SIG-M5 treated with dmso at 0.1 percent for 504 hours (cell line): Measurements from ENCODE around the gene ZDHHC18.
"Not testable (repeated sequence)": the region's sequence is repeated elsewhere in the genome, so short reads cannot be mapped to it uniquely, and the experiment has no call there.

ENCODE experiments used
- DNase-seq: peaks from one replicate; lab custom pipeline; 2025; ENCODE audit not compliant: unreplicated experiment; lab: John Stamatoyannopoulos, UW

The ZDHHC18 gene

DNA sequence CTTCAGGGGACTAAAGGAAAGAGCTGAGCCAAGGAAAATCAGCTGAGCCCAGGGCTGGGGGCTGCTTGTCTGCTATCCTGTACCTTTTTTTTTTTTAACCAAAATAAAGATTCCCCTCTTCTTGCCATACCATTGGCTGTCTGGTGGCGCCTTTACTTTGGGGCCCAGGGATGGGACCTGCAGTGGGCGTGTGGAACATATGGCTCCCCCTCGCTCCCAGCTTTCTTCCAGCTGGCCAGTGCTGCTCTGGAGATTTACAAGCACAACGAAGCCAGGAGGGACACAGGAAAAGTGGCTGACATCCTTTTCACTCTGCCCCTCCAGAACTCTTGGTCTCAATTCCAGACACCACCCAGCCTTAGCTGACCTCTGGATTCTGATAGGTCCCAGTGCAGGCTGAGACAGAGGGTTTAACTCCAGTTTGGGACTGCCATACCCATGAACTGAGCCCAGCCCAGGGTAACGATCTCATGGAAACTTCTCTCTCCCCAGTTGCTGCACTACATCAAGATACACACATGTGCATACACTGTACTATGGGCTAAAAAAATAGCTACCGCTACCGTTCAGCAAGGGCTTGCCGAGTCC lies 31.1 kb downstream of the ZDHHC18 start:
- DNase-seq, result no peak

DNA sequence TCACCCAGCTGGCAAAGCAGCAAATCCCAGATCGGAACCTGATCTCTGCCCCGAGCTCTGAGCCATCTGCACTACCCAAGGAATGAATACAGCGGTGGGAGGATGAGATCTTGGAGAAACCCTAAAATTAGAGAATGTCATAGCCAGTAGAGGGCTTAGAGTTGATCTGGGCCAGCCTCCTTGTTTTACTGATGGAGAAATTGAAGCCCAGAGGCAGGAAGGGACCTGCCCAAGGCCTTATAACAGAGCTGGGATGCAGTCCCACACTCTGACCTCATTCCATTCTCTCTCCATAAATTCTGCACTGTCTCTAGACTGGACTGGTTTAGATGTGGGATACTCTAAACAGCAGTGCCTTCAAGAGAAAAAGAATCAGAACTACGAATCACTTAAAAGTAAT lies 31.7 kb downstream of the ZDHHC18 start:
- no peak for DNase-seq

DNA sequence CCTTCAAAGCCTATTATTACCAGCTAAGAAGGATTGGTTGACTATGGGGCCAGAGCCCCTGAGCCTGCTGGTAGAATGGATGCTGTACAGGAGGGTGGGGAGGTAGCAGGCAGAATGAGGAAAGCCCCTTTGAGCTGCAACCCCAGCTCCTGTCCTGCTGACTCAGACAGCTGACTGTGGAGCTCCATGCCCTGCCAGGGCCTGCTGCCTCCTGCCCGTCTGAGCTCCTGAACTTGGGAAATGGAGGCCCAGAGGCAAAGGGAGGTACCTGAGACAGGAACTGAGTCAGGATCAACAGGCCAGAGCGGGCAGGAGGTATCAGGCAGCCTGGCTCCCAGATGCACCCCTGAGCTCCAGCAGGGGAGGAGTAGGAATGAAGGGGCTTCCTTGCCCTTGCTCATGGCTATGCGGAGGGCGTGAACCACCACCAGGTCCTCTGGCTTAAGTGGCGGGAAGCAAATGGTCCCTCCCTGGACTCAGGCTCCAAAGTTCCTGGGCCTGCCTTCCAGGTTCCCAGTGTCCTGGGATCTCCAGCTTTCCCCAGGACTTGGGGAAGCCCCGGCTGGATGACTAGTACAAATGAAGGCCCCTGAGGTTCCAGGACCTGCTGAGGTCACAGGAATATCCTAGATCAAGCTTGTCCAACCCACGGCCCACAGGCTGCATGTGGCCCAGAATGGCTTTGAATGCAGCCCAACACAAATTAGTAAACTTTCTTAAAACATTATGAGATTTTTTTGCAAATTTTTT lies 32.6 kb downstream of the ZDHHC18 start:
- no peak for DNase-seq

DNA sequence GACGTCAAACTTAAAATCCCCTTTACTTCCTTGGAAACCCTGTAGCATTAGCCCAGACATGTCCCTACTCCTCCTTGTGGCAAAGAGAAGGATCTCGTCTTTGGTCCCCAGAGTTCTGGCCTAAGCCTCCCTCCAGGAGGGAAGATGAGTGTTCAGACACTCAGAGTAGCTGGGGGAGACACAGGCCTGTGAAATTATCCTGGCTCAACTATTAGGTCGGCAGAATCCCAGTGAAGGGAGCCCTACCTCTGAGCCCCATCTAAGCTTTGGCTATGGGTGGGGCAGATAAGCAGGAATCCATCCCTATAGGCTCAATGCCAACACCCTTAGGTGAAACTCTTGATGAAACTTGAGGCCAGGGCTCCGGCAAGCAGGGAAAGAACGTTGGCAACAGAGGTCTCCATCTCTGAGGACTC lies 34.8 kb downstream of the ZDHHC18 start:
- DNase-seq, result no peak

DNA sequence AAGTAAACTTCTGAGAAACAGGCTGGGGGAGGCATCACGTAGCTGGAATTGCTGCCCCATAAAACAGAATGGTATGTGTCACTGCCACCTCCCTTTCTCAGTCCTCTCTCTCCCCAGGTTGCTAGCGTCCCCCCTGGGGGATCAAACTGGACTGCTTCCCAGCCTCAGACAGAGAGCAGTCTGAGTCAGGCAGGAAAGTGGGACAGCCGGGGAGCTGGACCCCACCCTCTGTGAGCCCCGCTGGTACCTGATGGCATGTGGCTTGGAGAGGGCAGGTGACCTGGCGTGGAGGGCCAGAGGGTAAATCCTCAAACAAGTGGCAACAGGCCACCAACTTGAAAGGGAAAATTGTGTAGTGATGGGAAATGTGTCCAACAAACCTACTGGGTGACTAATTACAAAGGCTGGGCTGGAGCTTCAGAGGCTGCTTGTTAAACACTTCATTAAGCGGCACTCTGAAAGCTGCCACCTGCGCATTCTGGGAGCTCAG lies 35.4 kb downstream of the ZDHHC18 start:
- no peak for DNase-seq

DNA sequence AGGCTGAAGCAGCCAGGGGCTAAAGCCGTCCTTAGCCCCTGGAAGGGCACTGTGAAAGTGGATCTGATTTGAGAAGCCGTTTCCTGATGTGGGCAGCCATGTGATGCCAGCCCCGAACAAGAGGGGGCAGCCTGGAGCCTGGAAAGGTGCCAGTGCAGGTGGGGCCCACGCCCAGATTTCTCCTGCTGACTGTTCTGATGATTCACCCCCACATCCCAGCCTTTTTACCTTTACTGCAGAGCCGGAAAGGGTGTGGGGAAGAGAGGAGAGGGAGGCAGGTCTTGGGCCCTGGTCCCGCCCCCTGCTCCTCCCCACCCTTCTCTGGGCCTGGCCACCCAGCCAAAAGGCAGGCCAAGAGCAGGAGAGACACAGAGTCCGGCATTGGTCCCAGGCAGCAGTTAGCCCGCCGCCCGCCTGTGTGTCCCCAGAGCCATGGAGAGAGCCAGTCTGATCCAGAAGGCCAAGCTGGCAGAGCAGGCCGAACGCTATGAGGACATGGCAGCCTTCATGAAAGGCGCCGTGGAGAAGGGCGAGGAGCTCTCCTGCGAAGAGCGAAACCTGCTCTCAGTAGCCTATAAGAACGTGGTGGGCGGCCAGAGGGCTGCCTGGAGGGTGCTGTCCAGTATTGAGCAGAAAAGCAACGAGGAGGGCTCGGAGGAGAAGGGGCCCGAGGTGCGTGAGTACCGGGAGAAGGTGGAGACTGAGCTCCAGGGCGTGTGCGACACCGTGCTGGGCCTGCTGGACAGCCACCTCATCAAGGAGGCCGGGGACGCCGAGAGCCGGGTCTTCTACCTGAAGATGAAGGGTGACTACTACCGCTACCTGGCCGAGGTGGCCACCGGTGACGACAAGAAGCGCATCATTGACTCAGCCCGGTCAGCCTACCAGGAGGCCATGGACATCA lies 36.5 kb downstream of the ZDHHC18 start, which contains the start of gene SFN:
SFN (plus strand) TSS at position 369 of the 904 bp plus-strand sequence; CDS start at position 433, 64 bp downstream.
- peak; percentile 47 for DNase-seq

DNA sequence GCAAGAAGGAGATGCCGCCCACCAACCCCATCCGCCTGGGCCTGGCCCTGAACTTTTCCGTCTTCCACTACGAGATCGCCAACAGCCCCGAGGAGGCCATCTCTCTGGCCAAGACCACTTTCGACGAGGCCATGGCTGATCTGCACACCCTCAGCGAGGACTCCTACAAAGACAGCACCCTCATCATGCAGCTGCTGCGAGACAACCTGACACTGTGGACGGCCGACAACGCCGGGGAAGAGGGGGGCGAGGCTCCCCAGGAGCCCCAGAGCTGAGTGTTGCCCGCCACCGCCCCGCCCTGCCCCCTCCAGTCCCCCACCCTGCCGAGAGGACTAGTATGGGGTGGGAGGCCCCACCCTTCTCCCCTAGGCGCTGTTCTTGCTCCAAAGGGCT lies 37.2 kb downstream of the ZDHHC18 start:
- no peak for DNase-seq

DNA sequence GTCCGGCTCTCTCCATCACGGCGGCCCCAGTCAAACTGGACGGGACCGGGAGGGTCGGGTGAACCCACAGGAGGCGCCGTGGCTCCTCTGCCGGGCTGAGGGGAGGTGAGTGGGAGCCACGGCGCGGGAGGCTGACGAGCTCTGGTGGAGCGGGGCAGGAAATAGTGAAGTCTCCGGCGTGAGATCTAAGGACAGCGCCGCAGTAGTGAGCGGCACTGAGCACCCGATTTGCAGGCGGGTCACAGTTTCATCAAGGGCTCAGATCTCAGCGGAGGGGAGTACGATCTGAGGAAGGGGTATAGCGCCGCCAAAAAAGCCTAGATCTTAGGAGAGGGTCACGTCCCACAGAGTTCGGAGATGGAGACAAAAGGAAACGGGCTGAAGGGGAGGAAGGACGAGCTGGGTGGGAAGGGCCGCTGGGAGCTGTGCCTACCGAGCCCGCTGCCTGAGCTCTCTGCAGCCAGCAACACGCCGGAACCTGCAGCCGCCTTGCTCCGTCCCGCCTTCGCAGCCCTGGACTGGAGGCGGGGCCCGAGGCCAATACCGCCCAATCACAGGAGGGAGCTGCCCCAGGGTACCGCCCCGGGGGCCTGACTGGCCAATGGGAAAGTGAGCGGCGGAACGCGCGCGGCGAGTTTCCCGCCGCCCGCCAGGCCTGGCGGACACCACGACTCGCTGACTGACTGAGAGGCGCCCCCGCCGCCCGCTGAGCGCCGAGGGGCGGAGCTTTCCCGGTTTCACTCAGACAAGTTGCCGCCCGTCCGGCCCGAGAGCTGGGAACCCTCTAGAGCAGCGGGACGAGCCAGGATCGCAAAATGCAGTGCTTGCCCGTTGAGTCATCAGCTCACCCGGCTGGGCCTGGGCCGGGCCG lies 38.4 kb downstream of the ZDHHC18 start:
- DNase-seq, result peak; percentile 95

DNA sequence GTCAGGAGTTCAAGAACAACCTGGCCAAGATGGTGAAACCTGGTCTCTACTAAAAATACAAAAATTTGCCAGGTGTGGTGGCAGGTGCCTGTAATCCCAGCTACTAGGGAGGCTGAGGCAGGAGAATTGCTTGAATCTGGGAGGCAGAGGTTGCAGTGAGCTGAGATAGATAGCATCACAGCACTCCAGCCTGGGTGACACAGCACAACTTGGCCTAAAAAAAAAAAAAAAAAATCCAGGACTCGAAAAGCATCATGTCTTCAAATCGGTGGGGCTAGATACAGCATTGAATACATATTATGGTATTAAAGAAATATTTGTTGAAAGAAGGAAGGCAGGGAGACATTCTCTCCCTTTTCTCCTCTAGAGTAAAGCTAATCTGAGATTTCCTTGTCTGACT lies 46.6 kb downstream of the ZDHHC18 start:
- not testable (repeated sequence) for DNase-seq

DNA sequence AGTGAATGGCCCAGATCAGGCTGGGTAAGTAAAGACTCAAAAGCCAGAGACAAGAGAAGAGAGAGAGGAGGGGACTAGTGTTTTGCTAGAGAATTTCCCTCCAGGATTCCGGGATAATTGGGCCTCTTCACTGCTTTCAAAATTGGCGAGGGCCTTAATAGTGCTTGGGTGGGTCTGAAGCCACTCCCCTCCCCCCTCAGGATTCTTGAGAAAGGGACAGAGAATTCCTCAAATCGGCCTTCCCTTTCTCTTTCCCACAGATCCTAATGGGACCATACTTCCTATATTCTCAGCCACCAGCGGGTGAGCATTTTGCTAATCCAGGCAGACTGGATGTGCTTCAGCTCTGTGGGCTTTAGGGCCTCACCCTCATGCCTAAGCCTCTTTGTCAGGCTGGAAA lies 48.4 kb downstream of the ZDHHC18 start:
- DNase-seq, result no peak

DNA sequence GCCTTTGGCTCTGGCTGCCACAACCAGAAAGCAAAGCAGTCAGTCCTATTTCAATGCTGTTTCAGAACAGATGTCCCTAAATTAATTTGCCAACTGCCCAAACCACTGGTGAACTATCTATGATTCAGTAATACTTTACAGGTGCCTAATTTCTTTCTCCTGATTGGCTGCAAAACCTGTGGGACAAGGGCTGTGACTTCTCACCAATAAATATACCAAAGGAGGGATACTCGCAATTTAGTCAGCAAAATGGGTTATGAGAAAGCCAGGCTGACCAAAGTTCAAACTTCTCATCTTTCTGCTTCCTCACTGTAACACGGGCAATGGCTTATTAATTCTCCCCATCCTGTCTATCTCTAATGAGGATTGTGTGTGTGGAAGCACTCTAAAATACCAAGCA lies 50.8 kb downstream of the ZDHHC18 start:
- DNase-seq, result no peak

DNA sequence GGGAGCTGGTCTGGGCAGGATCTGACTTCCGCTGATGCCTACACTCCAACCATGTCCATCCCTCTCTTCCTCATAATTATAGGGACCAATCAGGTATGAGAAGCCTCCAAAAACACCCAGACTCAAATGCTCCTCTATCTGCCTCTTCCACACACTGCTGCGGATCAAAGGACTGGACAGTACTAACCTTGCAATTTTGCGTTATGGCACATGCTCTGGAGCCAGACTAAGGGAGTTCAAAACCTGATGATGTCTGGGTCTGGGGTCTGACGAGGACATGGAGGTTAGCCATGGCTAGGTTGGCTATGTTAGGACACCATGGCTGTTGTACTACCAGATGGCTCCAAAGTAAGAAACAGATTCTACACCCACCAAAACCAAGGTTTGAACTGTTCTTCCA lies 53.3 kb downstream of the ZDHHC18 start:
- DNase-seq, result no peak

DNA sequence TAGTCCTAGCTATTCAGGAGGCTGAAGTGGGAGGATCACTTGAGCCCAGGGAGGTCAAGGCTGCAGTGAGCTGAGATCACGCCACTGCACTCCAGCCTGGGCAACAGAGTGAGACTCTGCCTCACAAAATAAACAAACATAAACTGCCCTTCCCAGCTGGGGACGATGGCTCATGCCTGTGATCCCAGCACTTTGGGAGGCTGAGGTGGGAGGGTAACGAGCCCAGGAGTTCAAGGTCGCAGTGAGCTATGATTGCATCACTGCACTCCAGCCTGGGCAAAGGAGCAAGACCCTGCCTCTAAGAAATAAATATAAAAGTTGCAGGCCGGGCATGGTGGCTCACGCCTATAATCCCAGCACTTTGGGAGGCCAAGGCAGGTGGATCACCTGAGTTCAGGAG lies 55.1 kb downstream of the ZDHHC18 start:
- DNase-seq, result not testable (repeated sequence)

DNA sequence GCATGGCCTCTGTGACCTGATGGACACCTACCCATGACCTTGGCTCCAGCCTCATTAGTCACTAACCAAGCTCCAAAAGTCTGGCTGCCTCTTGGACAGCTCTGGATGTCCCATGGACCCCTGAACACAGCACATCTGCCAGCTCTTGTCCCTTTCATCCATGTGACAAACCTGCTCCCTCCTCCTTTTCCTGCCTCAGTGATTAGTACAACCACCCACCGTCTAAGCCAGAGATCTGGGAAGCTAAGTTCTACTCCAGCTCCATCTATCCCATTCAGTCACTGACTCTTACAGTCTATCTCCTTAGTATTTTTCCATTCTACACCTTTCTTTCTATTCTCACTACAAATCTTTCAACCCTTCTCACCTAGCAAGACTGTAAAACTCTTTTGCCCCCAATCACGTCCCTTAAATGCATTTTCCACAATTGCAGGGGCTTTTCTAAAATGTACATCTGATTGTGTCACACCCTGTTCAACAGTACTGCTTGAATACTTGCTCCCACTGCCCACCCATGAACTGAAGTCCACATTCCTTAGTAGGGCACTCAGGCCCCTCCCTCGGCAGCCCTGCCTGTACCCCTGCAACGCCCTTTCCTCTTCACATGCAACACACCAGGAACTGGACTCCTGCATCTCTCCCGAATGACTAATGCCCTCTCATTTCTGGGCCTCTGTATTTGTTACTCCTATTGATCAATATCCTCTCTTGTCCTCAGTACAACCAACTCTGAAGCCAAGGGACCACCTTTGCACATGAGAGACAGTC lies 56.4 kb downstream of the ZDHHC18 start:
- no peak for DNase-seq

DNA sequence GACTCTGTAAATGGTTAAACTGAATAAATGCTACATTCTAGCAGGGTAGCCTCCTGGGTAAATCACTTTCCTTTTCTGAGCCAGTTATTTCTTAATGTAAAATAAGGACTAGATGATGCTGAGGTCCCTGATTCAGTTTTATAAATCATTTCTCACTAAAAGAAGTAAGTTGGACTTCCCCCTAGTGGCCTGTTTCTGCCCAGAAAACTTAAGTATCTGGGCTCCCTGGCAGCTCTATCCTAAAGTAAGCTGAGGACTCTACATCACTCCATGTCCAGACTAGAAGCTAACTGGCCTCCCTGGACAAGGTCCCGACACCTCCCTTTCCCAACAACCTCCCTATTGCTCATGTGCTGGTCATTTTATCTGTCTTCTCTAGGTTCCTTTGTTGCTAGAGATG lies 60.6 kb downstream of the ZDHHC18 start:
- peak; percentile 35 for DNase-seq

DNA sequence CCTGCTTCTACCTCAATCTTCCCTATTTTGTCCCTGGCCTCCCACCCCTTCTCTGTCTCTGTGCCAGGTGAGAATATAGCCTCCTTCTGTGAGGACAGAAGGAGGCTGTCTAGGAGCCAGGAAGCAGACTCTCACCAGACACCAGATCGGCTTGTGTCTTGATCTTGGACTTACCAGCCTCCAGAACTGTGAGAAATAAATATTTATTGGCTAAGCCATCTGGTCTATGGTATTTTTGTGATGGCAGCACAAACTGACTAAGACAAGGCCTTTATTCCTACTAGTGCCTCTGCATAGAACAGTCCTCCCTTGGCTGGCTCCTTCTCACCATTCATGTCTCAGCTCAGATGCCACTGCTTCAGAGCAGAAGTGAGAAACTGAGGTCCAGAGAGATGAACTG lies 61.7 kb downstream of the ZDHHC18 start:
- no peak for DNase-seq

DNA sequence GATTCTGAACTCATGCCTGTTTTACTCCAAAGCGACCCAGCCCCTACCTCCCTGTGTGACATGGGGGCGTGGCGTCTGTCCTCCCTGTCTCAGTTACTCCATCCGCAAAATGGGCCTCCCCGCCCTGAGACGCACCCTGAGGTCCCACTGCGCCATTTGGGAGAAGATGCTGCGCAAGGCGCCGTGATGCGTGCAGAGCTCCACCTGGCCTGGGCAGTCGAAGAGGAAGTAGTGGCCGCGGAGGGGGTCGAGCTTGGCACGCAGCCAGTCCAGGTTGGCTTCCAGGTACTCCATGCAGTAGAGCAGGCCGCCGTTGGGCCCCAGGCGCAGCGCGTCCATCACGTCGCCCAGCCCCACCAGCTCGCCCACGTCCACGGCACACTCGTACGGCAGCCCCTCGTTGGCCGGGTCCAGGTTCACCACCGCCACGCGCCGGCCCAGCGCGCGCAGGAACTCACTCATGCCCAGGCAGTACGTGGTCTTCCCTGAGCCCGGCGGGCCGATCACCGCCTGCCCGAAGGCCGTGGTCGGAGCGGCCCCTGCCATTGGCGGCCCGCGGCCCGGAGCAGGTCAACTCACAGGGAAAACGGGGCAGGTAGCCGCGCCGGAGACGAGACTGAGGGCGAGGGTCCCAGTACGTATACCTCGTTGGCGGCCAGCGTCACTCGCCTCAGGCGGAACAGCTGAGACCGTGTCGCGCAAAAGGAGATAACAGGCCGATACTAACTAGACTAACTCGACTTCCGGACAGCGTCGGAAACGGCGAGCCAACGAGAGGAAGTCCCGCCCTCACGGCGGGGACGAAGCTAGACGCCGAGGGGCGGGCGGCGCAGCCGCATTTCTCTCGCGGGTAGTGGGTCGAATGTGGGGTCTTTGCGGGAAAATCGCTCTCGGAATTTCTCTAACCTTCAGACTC lies 63.3 kb downstream of the ZDHHC18 start, which contains the start of gene GPN2:
GPN2 (minus strand) TSS at position 733 of the 916 bp plus-strand sequence; CDS start at position 546, 187 bp downstream.
- peak; percentile 66 for DNase-seq

DNA sequence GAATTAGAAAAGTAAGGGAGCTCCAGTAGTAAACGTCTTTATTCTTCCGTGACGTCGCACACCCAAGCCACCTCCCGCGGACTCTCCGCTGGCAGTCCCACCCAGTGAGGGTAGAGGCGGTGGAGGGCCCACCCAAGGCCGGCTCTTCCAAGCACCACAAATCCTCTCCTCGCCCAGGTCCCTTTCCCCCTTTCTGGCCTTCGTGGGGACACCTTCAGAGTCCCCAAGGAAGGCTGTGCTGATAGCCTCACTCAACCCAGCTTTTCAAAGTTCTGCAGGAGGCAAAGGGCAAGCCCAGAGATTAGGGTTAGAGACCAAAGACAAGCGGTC lies 63.9 kb downstream of the ZDHHC18 start:
- DNase-seq, result no peak

DNA sequence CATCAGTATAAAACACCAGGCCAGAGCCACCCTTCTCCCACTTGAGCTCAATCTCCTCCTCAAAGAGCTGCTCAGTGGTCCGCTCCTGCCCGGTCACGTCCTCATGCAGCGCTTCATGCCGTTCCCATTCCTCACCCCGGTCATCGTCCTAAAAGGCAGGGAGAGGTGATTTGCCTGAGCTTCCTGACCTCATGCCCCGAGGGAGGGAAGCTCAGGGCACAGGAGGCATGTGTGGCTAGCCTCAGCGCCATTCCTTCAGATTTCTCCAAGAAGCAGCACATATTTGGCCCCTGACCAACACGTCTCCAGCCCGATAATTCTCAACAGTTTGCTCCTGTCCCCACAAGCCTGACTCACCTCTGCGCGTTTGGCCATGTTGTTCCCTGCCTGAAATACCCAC lies 67.8 kb downstream of the ZDHHC18 start:
- no peak for DNase-seq
